Left lung (tissue), 10 donors: Measurements from ENCODE around the gene CIB2. TPM values are rescaled to one million over a fixed set of nuclear protein-coding genes. Genes with fewer than 3 reads are reported as not detected.

Experiments used
- ATAC-seq: fragments of 200-7000 bp; cut with Tn5 transposase; one replicate; pipeline ENCODE4 v1.9.1; 2020; ENCODE audit warnings: moderate library complexity
- DNase-seq, 4 donors: peaks; one replicate each; pipeline ENCODE4 v3.0.0-alpha.2; 2013 to 2020
- H3K27ac ChIP-seq, 2 donors: fragments of 200-600 bp; sonication (generic) in 1 of 2; one replicate each; pipeline versions ENCODE4 v1.5.0 to v1.8.0; 2020 to 2021
- H3K27me3 ChIP-seq, 2 donors: fragments of 200-600 bp; sonication (generic) in 1 of 2; one replicate each; pipeline versions ENCODE4 v1.5.0 to v1.8.0; 2020 to 2021
- H3K36me3 ChIP-seq, 2 donors: fragments of 200-600 bp; sonication (generic) in 1 of 2; one replicate each; pipeline versions ENCODE4 v1.5.0 to v1.8.0; 2020 to 2021
- H3K4me1 ChIP-seq, 2 donors: fragments of 200-600 bp; one replicate each; pipeline ENCODE4 v1.8.0; 2021
- H3K4me3 ChIP-seq, 2 donors: fragments of 200-600 bp; sonication (generic) in 1 of 2; one replicate each; pipeline versions ENCODE4 v1.5.0 to v1.8.0; 2020 to 2021; ENCODE audit warnings: mild to moderate bottlenecking in 1 of 2
- H3K9me3 ChIP-seq, 2 donors: fragments of 200-600 bp; sonication (generic) in 1 of 2; one replicate each; pipeline versions ENCODE4 v1.5.0 to v1.8.0; 2020 to 2021
- intact Hi-C, 2 donors: fragments of 100-400 bp; cut with DNase I; formaldehyde crosslinking; loops; one replicate each; pipeline versions ENCODE4 v1.11.2 to v1.14.2; 2022
- polyA plus RNA-seq, 6 donors: library from polyadenylated mRNA; unstranded; fragments of 120-200 nt; gene quantifications; one replicate each; pipeline ENCODE4 v1.2.1, GENCODE V29; 2013; ENCODE audit not compliant: insufficient read length in 6 of 6
- total RNA-seq, 2 donors: library from RNA; stranded (reverse); fragmentation: NEBNext Ultra II Directional; extraction: Animal tissue kit (Norgen Biotek cat#: 25700); gene quantifications; one replicate each; pipeline ENCODE4 v1.2.1, GENCODE V29; 2021
- TF ChIP-seq, protein P1 (sequence below), 2 donors: fragments of 200-600 bp; sonication (generic) in 1 of 2; IDR thresholded peaks; one replicate each; pipeline versions ENCODE4 v1.5.0 to v1.8.0; 2021; ENCODE audit warnings: antibody characterized with exemption in 2 of 2
- donor health status: DM: no; HTN: yes; CAD: no.
- donor health status: DM: no; HTN: no; CAD: no.

The CIB2 gene
- total and polyA plus RNA-seq, 8 donors, result 1.3 to 31.9 (median 23.2) TPM

DNA sequence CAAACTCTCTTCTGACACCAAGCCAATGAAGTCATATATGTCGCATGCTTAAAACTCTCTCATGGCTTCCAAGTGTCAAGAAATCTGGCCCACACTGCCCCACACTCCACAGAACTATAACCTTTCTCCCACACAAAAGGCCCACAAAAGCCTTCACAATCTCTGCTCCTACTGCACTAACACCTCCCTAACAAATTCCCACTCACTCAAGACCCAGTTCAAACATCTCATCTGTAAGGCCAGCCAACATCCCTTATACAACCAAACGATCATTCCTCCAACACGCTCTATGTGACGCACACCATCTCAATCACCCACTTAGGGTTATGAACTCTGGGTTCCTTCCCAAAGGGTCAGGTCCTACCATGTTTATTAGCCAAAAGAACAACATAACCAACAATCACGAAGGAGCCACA lies 67.3 kb downstream of the CIB2 start:
- Histone ChIP-seq H3K9me3 (no peaks in the 10 kb centered on the region), H3K36me3 (no peaks in the 10 kb centered on the region), H3K4me3 (no peak overlapping the region), H3K27me3 (no peaks in the 10 kb centered on the region), H3K27ac (peak overlapping the region; percentile 81 to 85), H3K4me1 (peaks cover 61 to 97% of the 10 kb centered on the region in 2 donors)
- ATAC-seq, result no peak
- peak in 2 of 4 donors; percentile 66 to 71 for DNase-seq
- intact Hi-C loops, result no loop called here
- TF ChIP-seq, protein P1, sequence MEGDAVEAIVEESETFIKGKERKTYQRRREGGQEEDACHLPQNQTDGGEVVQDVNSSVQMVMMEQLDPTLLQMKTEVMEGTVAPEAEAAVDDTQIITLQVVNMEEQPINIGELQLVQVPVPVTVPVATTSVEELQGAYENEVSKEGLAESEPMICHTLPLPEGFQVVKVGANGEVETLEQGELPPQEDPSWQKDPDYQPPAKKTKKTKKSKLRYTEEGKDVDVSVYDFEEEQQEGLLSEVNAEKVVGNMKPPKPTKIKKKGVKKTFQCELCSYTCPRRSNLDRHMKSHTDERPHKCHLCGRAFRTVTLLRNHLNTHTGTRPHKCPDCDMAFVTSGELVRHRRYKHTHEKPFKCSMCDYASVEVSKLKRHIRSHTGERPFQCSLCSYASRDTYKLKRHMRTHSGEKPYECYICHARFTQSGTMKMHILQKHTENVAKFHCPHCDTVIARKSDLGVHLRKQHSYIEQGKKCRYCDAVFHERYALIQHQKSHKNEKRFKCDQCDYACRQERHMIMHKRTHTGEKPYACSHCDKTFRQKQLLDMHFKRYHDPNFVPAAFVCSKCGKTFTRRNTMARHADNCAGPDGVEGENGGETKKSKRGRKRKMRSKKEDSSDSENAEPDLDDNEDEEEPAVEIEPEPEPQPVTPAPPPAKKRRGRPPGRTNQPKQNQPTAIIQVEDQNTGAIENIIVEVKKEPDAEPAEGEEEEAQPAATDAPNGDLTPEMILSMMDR (IDR thresholded peaks at IDR 0.05), result no peak

DNA sequence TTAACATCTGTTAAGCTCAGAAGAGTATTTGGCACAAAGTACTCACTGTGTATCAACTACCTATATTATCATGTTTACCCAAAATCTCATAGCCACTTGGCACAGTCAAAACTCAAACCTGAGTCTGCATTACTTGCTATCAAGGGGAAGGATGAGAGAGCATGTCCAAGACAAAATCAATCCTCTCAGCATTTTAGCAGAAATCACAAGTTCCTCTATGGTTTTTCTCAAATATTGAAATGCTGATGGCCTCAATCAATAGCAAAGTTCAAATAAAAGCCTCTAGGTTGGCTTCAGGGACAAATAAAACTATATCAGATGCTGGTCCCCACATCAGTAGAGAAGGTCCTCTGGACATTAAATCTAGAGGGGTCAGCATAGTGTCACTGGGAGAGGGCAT lies 68.0 kb downstream of the CIB2 start:
- ATAC-seq, result no peak
- peak overlapping the region; percentile 81 to 85 for H3K27ac ChIP-seq

DNA sequence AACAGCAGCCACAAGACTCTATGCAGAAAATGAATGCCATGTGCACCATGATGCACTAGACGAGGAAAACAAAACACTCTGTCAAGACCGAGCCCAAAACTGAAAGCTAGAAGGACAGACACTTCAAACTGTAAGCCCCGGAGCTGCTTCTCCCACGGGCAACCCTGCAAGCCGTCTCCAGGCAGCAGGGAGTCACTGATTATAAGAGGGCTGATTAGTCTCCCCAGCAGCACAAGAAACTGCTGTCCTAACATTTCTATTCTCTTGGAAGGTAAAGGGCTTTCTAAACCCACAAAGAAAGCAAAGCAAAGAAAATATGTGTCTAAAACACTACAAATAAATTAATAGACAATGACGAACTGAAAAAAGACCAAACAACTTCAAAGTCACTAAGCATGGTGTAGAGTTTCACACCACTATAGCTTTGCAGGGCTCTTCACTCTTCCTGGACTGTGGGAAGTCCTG lies 69.2 kb downstream of the CIB2 start:
- DNase-seq, result peak in 3 of 4 donors; percentile 39 to 73 (median 48)
- peak; percentile 51 for ATAC-seq
- Histone ChIP-seq H3K4me1 (peaks cover 60 to 99% of the 10 kb centered on the region in 2 donors), H3K9me3 (no peaks in the 10 kb centered on the region), H3K27ac (peak overlapping the region; percentile 34 to 67), H3K4me3 (no peak overlapping the region), H3K27me3 (no peaks in the 10 kb centered on the region), H3K36me3 (no peaks in the 10 kb centered on the region)
- TF ChIP-seq, protein P1 (IDR thresholded peaks at IDR 0.05), result no peak
- intact Hi-C loops, result no loop called here

More for the DNA sequence above, 68.0 kb downstream of the CIB2 start:
- no peak overlapping the region for H3K4me3 ChIP-seq
- no peak for DNase-seq
- no peaks in the 10 kb centered on the region for H3K36me3 ChIP-seq
- no peaks in the 10 kb centered on the region for H3K27me3 ChIP-seq
- TF ChIP-seq, protein P1 (IDR thresholded peaks at IDR 0.05), result no peak
- H3K4me1 ChIP-seq, result peaks cover 62 to 98% of the 10 kb centered on the region in 2 donors
- no peaks in the 10 kb centered on the region for H3K9me3 ChIP-seq
- intact Hi-C loops, result no loop called here

DNA sequence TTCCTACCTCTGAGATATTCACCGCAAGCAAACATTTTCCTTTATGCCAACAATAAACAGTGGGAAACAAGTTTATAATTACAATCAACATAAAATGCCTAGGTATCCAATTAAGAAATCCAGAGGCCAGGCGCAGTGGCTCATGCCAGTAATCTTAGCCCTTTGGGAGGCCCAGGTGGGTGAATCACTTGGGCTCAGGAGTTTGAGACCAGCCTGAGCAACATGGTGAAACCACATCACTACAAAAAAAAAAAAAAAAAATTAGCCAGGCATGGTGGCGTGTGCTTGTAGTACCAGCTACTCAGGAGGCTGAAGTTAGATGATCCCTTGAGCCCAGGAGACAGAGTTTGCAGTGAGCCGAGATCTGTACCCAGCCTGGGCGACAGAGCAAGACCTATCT lies 71.0 kb downstream of the CIB2 start:
- TF ChIP-seq, protein P1 (IDR thresholded peaks at IDR 0.05), result no peak
- ATAC-seq (no peak), DNase-seq (no peak)
- Histone ChIP-seq H3K4me3 (no peak overlapping the region), H3K36me3 (no peaks in the 10 kb centered on the region), H3K27me3 (no peaks in the 10 kb centered on the region), H3K27ac (peak overlapping the region in 1 of 2 donors; percentile 69), H3K4me1 (peaks cover 57 to 99% of the 10 kb centered on the region in 2 donors), H3K9me3 (no peaks in the 10 kb centered on the region)
- intact Hi-C loops, result no loop called here

DNA sequence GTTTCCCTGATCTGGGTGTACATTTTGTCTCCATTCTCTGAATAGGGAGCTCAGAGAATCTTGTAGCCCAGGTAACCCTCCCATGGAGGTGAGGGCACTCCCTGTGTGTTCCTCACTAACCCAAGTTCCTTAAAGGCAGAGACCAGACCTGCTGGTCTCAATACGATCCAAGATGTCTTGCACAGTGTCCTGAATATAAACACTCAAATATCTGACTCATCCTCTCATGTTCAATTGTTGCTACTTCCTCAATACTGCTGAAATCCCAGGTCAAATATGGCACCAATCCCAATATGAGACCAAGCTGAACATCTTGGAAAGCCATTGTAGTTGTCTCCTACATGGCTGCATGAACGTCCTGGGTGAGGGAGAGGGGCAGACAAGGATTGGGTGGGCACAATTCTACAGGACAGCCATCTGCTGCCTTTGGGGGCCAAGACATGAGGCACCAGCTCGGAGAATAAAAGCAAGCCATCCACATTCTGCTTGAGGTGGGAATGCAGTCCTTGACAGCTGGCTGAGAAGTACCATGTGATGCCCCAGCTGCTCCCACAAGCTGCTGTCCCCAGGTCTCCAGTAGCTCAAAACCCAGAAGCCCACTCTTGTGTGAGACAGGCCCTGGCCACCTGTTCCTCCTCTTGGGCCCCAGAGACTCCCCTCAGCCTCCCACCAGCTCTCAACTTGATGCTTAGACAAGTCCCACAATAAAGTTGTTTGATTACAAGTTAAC lies 72.0 kb downstream of the CIB2 start:
- no peak for DNase-seq

More for the DNA sequence above, 72.0 kb downstream of the CIB2 start:
- Histone ChIP-seq H3K4me3 (no peak overlapping the region), H3K27me3 (no peaks in the 10 kb centered on the region), H3K27ac (peak overlapping the region; percentile 8 to 69), H3K4me1 (peaks cover 47 to 96% of the 10 kb centered on the region in 2 donors), H3K9me3 (no peaks in the 10 kb centered on the region), H3K36me3 (no peaks in the 10 kb centered on the region)
- intact Hi-C loops, result no loop called here
- peak; percentile 6 for ATAC-seq
- TF ChIP-seq, protein P1 (IDR thresholded peaks at IDR 0.05), result no peak
